AG04450 (cell line): ENCODE data around the gene EPHA3. TPM values are rescaled to one million over a fixed set of nuclear protein-coding genes. Genes with fewer than 3 reads are reported as not detected.

Experiments used
- CTCF ChIA-PET: fragments of 300-600, 350-600 bp; formaldehyde crosslinking; extraction: SDS; loops from one replicate; lab custom pipeline; 2022; ENCODE audit warnings: antibody characterized with exemption, inconsistent platforms; lab: Charles Lee
- POLR2A ChIA-PET: fragments of 350-600 bp; formaldehyde crosslinking; extraction: SDS; loops from one replicate; lab custom pipeline; 2021; ENCODE audit warnings: antibody characterized with exemption, inconsistent platforms; lab: Yijun Ruan, JAX
- DNase-seq: peaks from one replicate; pipeline ENCODE4 v3.0.0-alpha.2; 2011; ENCODE audit warnings: low read depth, low spot score
- H3K27ac ChIP-seq: one replicate; pipeline ENCODE4 v1.5.1; 2012; ENCODE audit warnings: low read depth, low read length, control low read depth
- H3K27me3 ChIP-seq: one replicate; pipeline ENCODE4 v1.6.0; 2012; ENCODE audit warnings: low read length; ENCODE audit not compliant: control insufficient read depth, insufficient read depth
- H3K4me3 ChIP-seq: 2 replicates; pipeline ENCODE4 v1.5.1; 2011; ENCODE audit warnings: mild to moderate bottlenecking, low read depth, low read length, control low read depth
- H3K9me3 ChIP-seq: 2 replicates; pipeline ENCODE4 v1.5.1; 2012; ENCODE audit warnings: low read length; ENCODE audit not compliant: control insufficient read depth, insufficient read depth
- polyA plus RNA-seq: library from polyadenylated mRNA; depleted of rRNA; stranded (reverse); fragments of >200 nt; gene quantifications from 2 replicates; pipeline ENCODE4 v1.2.3, GENCODE V29; 2011
- TF ChIP-seq, protein P1 (sequence below): IDR thresholded peaks from 2 replicates; pipeline ENCODE4 v1.5.1; 2011; ENCODE audit warnings: low read depth, low read length, control low read depth, inconsistent platforms

The EPHA3 gene
- polyA plus RNA-seq, 1 experiment: 0.04 TPM

DNA sequence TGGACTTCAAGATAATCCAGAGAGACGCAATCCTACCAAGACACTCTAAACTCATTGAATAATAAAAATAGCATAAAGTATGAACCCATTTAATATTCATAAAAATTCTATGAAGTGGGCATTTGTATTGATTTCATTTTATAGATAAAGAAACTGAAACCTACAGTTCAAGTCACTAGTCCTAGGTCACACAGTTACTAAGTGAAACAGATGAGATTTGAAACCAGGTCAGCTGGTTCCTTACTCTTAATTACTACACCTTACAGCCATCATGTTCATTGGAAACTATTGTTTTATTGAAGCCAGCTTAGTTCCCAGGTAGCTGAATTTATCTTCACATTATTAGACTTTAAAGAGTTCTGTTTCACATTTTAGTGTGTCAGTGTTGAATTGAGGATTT is 158.7 kb downstream of the EPHA3 start:
- ChIA-PET CTCF (no interaction called here), POLR2A (no interaction called here)
- DNase-seq: no peak
- no peaks in the 10 kb centered on the region for H3K9me3 ChIP-seq
- no peak overlapping the region for H3K27ac ChIP-seq
- TF ChIP-seq, protein P1, sequence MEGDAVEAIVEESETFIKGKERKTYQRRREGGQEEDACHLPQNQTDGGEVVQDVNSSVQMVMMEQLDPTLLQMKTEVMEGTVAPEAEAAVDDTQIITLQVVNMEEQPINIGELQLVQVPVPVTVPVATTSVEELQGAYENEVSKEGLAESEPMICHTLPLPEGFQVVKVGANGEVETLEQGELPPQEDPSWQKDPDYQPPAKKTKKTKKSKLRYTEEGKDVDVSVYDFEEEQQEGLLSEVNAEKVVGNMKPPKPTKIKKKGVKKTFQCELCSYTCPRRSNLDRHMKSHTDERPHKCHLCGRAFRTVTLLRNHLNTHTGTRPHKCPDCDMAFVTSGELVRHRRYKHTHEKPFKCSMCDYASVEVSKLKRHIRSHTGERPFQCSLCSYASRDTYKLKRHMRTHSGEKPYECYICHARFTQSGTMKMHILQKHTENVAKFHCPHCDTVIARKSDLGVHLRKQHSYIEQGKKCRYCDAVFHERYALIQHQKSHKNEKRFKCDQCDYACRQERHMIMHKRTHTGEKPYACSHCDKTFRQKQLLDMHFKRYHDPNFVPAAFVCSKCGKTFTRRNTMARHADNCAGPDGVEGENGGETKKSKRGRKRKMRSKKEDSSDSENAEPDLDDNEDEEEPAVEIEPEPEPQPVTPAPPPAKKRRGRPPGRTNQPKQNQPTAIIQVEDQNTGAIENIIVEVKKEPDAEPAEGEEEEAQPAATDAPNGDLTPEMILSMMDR: no peak
- H3K4me3 ChIP-seq: no peak overlapping the region
- no peaks in the 10 kb centered on the region for H3K27me3 ChIP-seq

DNA sequence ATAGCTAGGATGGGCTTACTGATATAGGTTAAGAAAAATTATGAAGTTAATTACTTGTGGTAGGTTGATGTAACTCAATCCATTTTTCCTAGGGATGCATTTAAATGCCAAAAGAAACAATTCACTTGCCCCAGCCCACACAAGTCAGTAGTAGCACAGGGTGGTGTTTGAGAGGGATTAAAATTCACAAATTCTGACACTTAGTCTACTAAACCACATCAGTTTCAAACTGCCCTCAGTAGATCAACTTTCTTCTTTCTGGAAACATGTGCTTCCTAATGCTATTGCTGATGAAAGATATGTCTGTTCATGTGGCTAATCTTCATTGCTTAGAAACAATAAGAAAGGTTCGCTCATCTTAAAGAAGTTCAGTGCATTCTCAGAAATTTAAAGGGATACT is 160.6 kb downstream of the EPHA3 start:
- Histone ChIP-seq H3K27ac (no peak overlapping the region), H3K27me3 (no peaks in the 10 kb centered on the region), H3K4me3 (no peak overlapping the region), H3K9me3 (no peaks in the 10 kb centered on the region)
- CTCF ChIA-PET: no interaction called here
- no peak for DNase-seq
- TF ChIP-seq, protein P1: no peak
- POLR2A ChIA-PET: no interaction called here

DNA sequence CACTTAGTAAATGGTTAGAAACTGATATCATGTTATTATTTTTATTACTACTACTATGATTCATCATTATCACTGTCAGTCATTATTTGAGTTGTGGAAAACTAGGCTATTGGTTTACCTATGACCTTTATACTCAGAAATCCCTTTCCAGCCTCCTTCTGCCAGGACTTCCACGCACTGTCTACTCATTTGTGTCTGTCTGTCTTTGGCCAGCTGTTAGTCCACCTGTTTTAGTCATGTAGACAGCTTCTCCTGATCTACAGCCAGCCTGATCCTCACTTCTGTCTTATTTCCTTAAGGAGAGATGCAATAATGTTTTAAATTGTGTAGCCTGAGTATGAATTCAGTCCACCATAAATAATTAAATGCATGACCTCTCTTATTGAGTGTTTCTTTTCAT is 162.8 kb downstream of the EPHA3 start:
- Histone ChIP-seq H3K27ac (no peak overlapping the region), H3K9me3 (no peaks in the 10 kb centered on the region), H3K27me3 (no peaks in the 10 kb centered on the region), H3K4me3 (no peak overlapping the region)
- DNase-seq: no peak
- CTCF ChIA-PET: no interaction called here
- TF ChIP-seq, protein P1: no peak
- POLR2A ChIA-PET: no interaction called here

DNA sequence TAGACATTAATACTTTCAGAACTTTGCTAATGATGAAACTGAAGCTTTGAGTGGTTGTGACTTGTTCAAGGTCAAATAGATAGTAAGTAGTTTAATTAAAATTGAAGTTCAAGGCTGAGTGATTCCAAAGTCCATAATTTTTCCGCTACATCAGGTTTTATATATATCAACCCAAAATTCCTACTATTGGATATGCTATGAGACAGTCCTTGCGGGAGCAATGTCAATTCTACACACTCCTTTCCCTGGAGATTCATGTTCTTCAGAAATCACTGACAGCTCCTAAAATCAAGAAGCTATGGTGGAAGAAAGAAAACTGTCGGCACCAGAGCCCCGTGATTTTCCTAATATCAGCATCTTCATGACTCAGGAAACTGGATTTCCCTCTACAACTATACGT is 167.6 kb downstream of the EPHA3 start:
- Histone ChIP-seq H3K27me3 (no peaks in the 10 kb centered on the region), H3K4me3 (no peak overlapping the region), H3K27ac (no peak overlapping the region), H3K9me3 (no peaks in the 10 kb centered on the region)
- TF ChIP-seq, protein P1: no peak
- ChIA-PET POLR2A (no interaction called here), CTCF (no interaction called here)
- no peak for DNase-seq

DNA sequence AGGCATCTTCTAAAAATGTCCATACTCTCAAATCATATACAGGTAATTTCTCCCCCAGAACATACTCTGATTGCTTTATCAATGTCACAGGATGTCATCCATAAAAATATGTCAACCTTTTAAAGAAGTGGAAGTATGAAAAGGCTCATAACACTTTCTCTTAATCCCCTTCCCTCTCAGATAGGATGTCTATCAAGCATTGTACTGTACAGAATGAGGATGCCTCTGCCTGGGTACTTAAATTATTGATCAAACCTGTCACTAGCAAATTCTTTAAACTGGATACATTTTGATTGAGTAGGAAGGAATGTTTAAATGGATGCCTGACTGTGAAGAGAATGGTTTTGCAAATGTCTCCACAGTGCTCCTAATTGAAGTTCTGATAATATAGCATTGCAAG is 168.7 kb downstream of the EPHA3 start:
- Histone ChIP-seq H3K9me3 (no peaks in the 10 kb centered on the region), H3K27me3 (no peaks in the 10 kb centered on the region), H3K4me3 (no peak overlapping the region), H3K27ac (no peak overlapping the region)
- POLR2A ChIA-PET: no interaction called here
- TF ChIP-seq, protein P1: no peak
- CTCF ChIA-PET: no interaction called here
- no peak for DNase-seq
